ENCODE data around the gene TMEM202. TPM values are rescaled to one million over a fixed set of nuclear protein-coding genes. Genes with fewer than 3 reads are reported as not detected.

The TMEM202 gene
- total and polyA plus RNA-seq, 2 of the 4 experiments (the other 2 are of a cell fraction): not detected

DNA sequence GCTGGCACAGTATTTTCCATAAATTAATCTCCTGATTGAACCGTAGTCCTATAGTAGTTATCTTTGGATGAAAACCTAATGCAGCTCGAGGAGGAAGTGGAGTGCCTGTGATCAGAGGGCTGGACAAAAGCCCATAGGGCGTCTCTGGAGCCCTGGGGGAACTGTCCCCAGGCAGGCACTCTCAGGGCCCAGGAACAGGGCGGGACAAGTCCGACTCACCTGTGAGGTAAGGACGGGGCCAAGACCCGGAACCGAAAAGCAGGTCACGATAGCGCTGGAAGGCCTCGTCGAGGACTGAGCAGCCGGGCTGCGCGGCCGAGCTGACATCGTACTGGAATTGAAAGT lies 22.6 kb upstream of the TMEM202 start:
- Histone ChIP-seq H4K8ac (ENCODE audit: low read depth in 2 of 2, low read length in 2 of 2) (peak overlapping the region; percentile 90 to 98), H2BK5ac (ENCODE audit: low read depth, low read length, poor library complexity, severe bottlenecking) (peak overlapping the region; percentile 20), H3K79me1 (ENCODE audit: low read depth in 1 of 2, low read length in 2 of 2) (peaks cover 21 to 44% of the 10 kb centered on the region in 2 experiments; a peak in 3 of 4 replicates), H3K9me3 (ENCODE audit: control insufficient read depth, insufficient read depth, low read length) (no peaks in the 10 kb centered on the region), H4K91ac (ENCODE audit: insufficient read depth, low read depth, low read length) (peak overlapping the region; percentile 74), H3K18ac (ENCODE audit: low read depth, low read length) (peak overlapping the region; percentile 11; the same call in 1 of the 2 replicates), H3K27me3 (ENCODE audit: control insufficient read depth, insufficient read depth, low read length) (peaks cover 2% of the 10 kb centered on the region), H3K36me3 (ENCODE audit: control insufficient read depth, insufficient read depth, low read length) (0 out of 2 replicates have a peak, but pooled peaks cover 3% of the 10 kb centered on the region), H3K27ac (ENCODE audit: insufficient read depth, low read length) (peak overlapping the region; percentile 73), H2BK15ac (ENCODE audit: low read depth, low read length) (peak overlapping the region; percentile 17; the same call in 1 of the 3 replicates), H3K9me1 (ENCODE audit: insufficient read depth, low read length) (0 out of 2 replicates have a peak, but pooled peaks cover 2% of the 10 kb centered on the region), H2AFZ (replicated peaks; ENCODE audit: low read length, poor library complexity) (peak overlapping the region; percentile 98), H4K20me1 (ENCODE audit: insufficient read depth, low read length) (0 out of 2 replicates have a peak, but pooled peaks cover 5% of the 10 kb centered on the region), H3K56ac (ENCODE audit: extremely low read depth, insufficient read depth, low read length) (peak overlapping the region; percentile 50; the same call in 1 of the 2 replicates), H2AK5ac (ENCODE audit: low read depth, low read length) (peak overlapping the region; percentile 26; the same call in 1 of the 2 replicates), H3K4me1 (ENCODE audit: control insufficient read depth, insufficient read depth, low read length) (no peaks in the 10 kb centered on the region), H2BK120ac (ENCODE audit: low read depth, low read length) (peak overlapping the region; percentile 66), H3K4me3 (ENCODE audit: insufficient read depth, low read depth, low read length) (peak overlapping the region; percentile 73), H3K4me2 (ENCODE audit: low read depth, low read length) (peak overlapping the region; percentile 64), H3K23ac (ENCODE audit: low read depth, low read length) (peak overlapping the region; percentile 88), H3K9ac (ENCODE audit: low read depth, low read length) (peak overlapping the region; percentile 76), H3K14ac (replicated peaks; ENCODE audit: low read depth, low read length) (peak overlapping the region; percentile 92), H2BK20ac (ENCODE audit: low read depth, low read length) (peak overlapping the region; percentile 16; the same call in 1 of the 2 replicates), H3K4ac (ENCODE audit: low read depth, low read length) (peak overlapping the region; percentile 91), H4K5ac (ENCODE audit: low read depth, low read length) (peak overlapping the region; percentile 80), H2AK9ac (replicated peaks; ENCODE audit: low read depth, low read length, poor library complexity) (peak overlapping the region; percentile 48)
- intact Hi-C loops (cut with micrococcal nuclease): no loop called here
- ChIA-PET POLR2A (ENCODE audit: unreplicated experiment) (no interaction called here), CTCF (interaction anchor here (1.3 kb wide), 1 partner anchor 158 kb away, joined by 3 read pairs; no protein-coding TSS in a partner anchor)
- dilution Hi-C loops (cut with HindIII; ENCODE audit: low sequenced_read_pairs, unreplicated experiment): no loop called here
- DNase-seq (no peak), ATAC-seq (ENCODE audit: low read depth) (no peak; the same call in none of the 2 replicates)
- TF ChIP-seq RAD21 (IDR thresholded peaks at IDR 0.05; ENCODE audit: low read length) (no peak), CHD1 (IDR thresholded peaks at IDR 0.05; ENCODE audit: low read depth, low read length) (no peak), FOS (IDR thresholded peaks at IDR 0.05; ENCODE audit: low read depth, low read length) (no peak), BHLHE40 (IDR thresholded peaks at IDR 0.05; ENCODE audit: low read depth, low read length) (no peak), SMC3 (IDR thresholded peaks at IDR 0.05; ENCODE audit: low read depth, low read length) (no peak), MAFK (IDR thresholded peaks at IDR 0.05; ENCODE audit: low read depth, low read length) (no peak), MXI1 (IDR thresholded peaks at IDR 0.05; ENCODE audit: borderline replicate concordance, low read depth, low read length) (no peak), RFX5 (IDR thresholded peaks at IDR 0.05; ENCODE audit: low read depth, low read length) (no peak), MAZ (IDR thresholded peaks at IDR 0.05; ENCODE audit: borderline replicate concordance, low read depth, low read length) (no peak), RCOR1 (IDR thresholded peaks at IDR 0.05; ENCODE audit: insufficient replicate concordance, low read length) (no peak), CEBPB (IDR thresholded peaks at IDR 0.05; ENCODE audit: low read depth, low read length) (no peak), NFE2L2 (IDR thresholded peaks at IDR 0.05; ENCODE audit: low read depth, low read length) (no peak), POLR2A (IDR thresholded peaks at IDR 0.05; ENCODE audit: low read depth, low read length) (no peak)
- TF ChIP-seq, protein P1, sequence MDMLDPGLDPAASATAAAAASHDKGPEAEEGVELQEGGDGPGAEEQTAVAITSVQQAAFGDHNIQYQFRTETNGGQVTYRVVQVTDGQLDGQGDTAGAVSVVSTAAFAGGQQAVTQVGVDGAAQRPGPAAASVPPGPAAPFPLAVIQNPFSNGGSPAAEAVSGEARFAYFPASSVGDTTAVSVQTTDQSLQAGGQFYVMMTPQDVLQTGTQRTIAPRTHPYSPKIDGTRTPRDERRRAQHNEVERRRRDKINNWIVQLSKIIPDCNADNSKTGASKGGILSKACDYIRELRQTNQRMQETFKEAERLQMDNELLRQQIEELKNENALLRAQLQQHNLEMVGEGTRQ (IDR thresholded peaks at IDR 0.05; ENCODE audit: low read depth, low read length): no peak
- TF ChIP-seq, protein P2, sequence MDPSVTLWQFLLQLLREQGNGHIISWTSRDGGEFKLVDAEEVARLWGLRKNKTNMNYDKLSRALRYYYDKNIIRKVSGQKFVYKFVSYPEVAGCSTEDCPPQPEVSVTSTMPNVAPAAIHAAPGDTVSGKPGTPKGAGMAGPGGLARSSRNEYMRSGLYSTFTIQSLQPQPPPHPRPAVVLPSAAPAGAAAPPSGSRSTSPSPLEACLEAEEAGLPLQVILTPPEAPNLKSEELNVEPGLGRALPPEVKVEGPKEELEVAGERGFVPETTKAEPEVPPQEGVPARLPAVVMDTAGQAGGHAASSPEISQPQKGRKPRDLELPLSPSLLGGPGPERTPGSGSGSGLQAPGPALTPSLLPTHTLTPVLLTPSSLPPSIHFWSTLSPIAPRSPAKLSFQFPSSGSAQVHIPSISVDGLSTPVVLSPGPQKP (IDR thresholded peaks at IDR 0.05; ENCODE audit: borderline replicate concordance, low read depth, low read length): no peak
- TF ChIP-seq, protein P3, sequence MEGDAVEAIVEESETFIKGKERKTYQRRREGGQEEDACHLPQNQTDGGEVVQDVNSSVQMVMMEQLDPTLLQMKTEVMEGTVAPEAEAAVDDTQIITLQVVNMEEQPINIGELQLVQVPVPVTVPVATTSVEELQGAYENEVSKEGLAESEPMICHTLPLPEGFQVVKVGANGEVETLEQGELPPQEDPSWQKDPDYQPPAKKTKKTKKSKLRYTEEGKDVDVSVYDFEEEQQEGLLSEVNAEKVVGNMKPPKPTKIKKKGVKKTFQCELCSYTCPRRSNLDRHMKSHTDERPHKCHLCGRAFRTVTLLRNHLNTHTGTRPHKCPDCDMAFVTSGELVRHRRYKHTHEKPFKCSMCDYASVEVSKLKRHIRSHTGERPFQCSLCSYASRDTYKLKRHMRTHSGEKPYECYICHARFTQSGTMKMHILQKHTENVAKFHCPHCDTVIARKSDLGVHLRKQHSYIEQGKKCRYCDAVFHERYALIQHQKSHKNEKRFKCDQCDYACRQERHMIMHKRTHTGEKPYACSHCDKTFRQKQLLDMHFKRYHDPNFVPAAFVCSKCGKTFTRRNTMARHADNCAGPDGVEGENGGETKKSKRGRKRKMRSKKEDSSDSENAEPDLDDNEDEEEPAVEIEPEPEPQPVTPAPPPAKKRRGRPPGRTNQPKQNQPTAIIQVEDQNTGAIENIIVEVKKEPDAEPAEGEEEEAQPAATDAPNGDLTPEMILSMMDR (conservative IDR thresholded peaks at IDR 0.05; ENCODE audit: low read depth, low read length): no peak
- TSS peak; percentile 43 for BruUV-seq (replicated peaks)
- in situ Hi-C loops (cut with MboI; ENCODE audit: low sequenced_read_pairs): no loop called here
- 0% methylated on average over 13 of the region's 17 CpGs; no CpG with 5 or more reads in 1 of the 2 experiments for WGBS, 2 experiments (ENCODE audit: extremely low coverage in 2 of 2, insufficient read length in 1 of 2)
